ENCODE data around the gene KLHL6. TPM values are rescaled to one million over a fixed set of nuclear protein-coding genes. Genes with fewer than 3 reads are reported as not detected.

KLHL6 gene
- total and polyA plus RNA-seq, 12 donors = 0.47 to 5.1 (median 0.89) TPM

DNA sequence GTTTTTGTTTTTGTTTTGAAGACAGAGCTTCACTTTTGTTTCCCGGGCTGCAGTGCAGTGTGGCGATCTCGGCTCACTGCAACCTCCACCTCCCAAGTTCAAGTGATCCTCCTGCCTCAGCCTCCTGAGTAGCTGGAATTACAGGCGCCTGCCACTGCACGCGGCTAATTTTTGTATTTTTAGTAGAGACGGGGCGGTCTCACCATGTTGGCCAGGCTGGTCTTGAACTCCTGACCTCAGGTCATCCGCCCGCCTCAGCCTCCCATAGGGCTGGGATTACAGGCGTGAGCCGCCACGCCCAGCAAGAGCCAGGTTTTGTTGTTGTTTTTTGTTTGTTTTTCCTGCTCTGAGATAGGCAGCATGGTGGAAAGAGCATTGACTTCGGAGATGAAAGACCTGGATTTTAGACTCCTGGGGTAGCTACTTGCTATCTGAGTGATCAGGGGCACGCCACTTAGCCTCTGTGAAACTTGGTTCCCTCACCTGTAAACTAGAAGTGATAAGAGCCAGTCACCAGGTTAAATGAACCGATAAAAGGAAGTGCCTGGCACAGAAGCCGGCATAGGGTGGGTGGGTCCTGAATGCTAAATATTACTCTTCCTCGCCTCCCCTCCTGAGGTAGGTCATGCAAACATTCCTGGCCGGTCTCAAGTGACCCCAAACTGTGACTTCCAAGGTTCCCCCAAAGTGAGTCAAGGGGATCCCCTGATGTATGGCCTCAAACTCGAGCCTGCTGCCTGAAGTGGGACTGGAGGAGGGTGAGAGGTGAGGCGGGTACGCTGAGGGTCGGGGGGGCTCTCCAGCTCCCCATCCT lies 64.2 kb downstream of the KLHL6 start:
- 88% methylated on average over 23 of the region's 23 CpGs for WGBS, 2 donors
- DNase-seq (no peak), ATAC-seq (no peak)
- Histone ChIP-seq H3K9me3 (peaks cover 0 to 9% (median 0%) of the 10 kb centered on the region in 11 donors), H3K36me3 (peaks cover 0 to 40% (median 0%) of the 10 kb centered on the region in 9 donors), H3K4me1 (peaks cover 0 to 19% (median 12%) of the 10 kb centered on the region in 9 donors), H3K4me3 (no peak overlapping the region), H3K27me3 (no peaks in the 10 kb centered on the region), H3K27ac (no peak overlapping the region)
- intact Hi-C loops (cut with DNase I) = loop anchor here in 1 of 10 donors (10.0 kb wide), 1 partner anchor 273 kb away; no protein-coding TSS in a partner anchor
- TF ChIP-seq, protein P1, sequence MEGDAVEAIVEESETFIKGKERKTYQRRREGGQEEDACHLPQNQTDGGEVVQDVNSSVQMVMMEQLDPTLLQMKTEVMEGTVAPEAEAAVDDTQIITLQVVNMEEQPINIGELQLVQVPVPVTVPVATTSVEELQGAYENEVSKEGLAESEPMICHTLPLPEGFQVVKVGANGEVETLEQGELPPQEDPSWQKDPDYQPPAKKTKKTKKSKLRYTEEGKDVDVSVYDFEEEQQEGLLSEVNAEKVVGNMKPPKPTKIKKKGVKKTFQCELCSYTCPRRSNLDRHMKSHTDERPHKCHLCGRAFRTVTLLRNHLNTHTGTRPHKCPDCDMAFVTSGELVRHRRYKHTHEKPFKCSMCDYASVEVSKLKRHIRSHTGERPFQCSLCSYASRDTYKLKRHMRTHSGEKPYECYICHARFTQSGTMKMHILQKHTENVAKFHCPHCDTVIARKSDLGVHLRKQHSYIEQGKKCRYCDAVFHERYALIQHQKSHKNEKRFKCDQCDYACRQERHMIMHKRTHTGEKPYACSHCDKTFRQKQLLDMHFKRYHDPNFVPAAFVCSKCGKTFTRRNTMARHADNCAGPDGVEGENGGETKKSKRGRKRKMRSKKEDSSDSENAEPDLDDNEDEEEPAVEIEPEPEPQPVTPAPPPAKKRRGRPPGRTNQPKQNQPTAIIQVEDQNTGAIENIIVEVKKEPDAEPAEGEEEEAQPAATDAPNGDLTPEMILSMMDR (IDR thresholded peaks at IDR 0.05) = no peak

DNA sequence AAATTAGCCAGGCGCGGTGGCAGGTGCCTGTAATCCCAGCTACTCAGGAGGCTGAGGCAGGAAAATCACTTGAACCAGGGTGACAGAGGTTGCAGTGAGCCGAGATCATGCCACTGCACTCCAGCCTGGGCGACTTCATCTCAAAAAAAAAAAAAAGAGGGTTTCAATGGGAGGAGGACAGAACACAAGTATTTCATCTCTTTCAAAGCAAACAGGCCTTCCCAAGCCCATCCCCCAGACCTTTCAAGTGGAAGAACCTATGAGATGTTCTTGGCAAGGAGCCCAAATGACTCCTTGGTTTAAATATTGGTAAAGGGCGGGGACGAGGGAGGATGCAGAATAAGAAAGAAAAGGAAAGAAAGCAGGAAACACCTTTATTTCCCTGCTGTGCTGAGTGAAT lies 64.9 kb downstream of the KLHL6 start:
- H3K9me3 ChIP-seq = peaks cover 0 to 4% (median 0%) of the 10 kb centered on the region in 11 donors
- peaks cover 0 to 40% (median 0%) of the 10 kb centered on the region in 9 donors for H3K36me3 ChIP-seq
- H3K4me3 ChIP-seq = no peak overlapping the region
- 72% methylated on average over 6 of the region's 6 CpGs for WGBS, 2 donors
- DNase-seq = no peak
- H3K27ac ChIP-seq = peak overlapping the region in 1 of 10 donors; percentile 20
- no peaks in the 10 kb centered on the region for H3K27me3 ChIP-seq
- ATAC-seq = peak in 1 of 8 donors; percentile 52
- TF ChIP-seq, protein P1 (IDR thresholded peaks at IDR 0.05) = no peak
- peaks cover 0 to 19% (median 12%) of the 10 kb centered on the region in 9 donors for H3K4me1 ChIP-seq
- intact Hi-C loops (cut with DNase I) = loop anchor here in 1 of 10 donors (10.0 kb wide), 1 partner anchor 274 kb away; no protein-coding TSS in a partner anchor

DNA sequence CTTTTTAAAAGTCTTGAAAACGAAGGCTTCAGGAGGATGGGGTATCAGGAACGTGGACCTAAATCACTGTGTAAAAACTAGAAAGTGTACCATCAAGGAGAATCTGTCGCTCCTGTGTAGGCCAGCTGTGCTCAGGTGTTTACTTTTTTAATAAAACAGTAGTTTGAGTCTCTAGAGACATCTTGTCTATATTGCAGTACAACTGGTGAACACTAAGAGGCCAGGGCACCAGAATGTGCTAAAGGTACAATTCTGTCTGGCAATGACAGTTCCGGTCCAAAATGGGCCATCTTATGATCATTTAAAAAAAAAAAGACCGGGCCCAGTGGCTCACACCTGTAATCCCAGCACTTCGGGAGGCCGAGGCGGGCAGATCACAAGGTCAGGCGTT lies 65.3 kb downstream of the KLHL6 start:
- Histone ChIP-seq H3K4me1 (peaks cover 0 to 19% (median 12%) of the 10 kb centered on the region in 9 donors), H3K27ac (peak overlapping the region in 5 of 10 donors; percentile 19 to 53 (median 37)), H3K36me3 (peaks cover 0 to 40% (median 0%) of the 10 kb centered on the region in 9 donors), H3K27me3 (no peaks in the 10 kb centered on the region), H3K9me3 (no peaks in the 10 kb centered on the region), H3K4me3 (no peak overlapping the region)
- WGBS, 2 donors = 93 to 96% methylated on average over 9 of the region's 9 CpGs
- ATAC-seq (no peak), DNase-seq (no peak)
- intact Hi-C loops (cut with DNase I) = loop anchor here in 1 of 10 donors (10.0 kb wide), 1 partner anchor 275 kb away; no protein-coding TSS in a partner anchor
- TF ChIP-seq, protein P1 (IDR thresholded peaks at IDR 0.05) = no peak

DNA sequence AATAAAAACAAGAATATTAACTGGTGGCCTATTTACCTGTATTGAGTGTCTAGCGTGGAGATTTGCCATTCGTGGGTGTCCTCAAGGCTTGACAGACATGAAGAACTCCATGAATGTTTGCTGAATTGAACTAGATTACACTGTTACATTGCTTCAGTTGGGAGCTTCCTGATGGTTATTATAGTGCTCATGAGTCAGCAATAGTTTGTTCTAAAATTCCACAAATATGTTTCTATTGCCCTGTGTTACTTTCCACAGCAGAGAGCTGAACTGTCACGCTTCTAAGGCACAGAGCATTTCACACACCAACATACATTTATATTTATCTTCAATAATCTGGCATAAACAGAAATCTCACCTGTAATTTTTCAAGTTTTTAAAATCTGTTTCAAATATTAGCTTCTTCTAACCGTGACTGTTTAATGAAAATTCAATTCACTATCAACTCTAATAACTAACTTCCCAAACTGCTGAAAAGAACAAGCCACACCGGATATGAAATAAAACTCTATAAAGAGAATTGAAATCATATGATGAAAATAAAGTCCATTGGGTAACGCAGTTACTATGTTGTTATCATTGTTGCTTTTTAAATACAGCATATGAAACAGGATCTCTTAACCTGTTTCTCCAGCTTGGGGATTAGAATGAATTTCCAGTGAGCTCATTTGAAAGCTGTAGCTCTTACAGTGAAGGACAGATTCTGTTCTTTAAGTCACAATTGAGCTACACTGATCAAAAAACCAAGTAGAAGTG lies 65.9 kb downstream of the KLHL6 start:
- H3K27ac ChIP-seq = peak overlapping the region in 5 of 10 donors; percentile 19 to 53 (median 37)

More for the DNA sequence above, 65.9 kb downstream of the KLHL6 start:
- TF ChIP-seq, protein P1 (IDR thresholded peaks at IDR 0.05) = no peak
- H3K9me3 ChIP-seq = no peaks in the 10 kb centered on the region
- H3K4me1 ChIP-seq = peaks cover 0 to 19% (median 12%) of the 10 kb centered on the region in 9 donors
- WGBS, 2 donors = 70 to 82% methylated on average over 6 of the region's 6 CpGs
- DNase-seq (no peak), ATAC-seq (peak in 4 of 8 donors; percentile 33 to 61 (median 44))
- intact Hi-C loops (cut with DNase I) = loop anchor here in 1 of 10 donors (10.0 kb wide), 1 partner anchor 275 kb away; no protein-coding TSS in a partner anchor
- peaks cover 0 to 40% (median 0%) of the 10 kb centered on the region in 9 donors for H3K36me3 ChIP-seq
- H3K27me3 ChIP-seq = no peaks in the 10 kb centered on the region
- H3K4me3 ChIP-seq = no peak overlapping the region
